Right atrium auricular region (tissue), 2 donors: ENCODE data around the gene TPSAB1. TPM values are rescaled to one million over a fixed set of nuclear protein-coding genes. Genes with fewer than 3 reads are reported as not detected.

Source experiments
- DNase-seq: peaks from one replicate; pipeline ENCODE4 v3.0.0-alpha.2; 2019; ENCODE audit warnings: low spot score
- H3K27ac ChIP-seq, 2 donors: fragments of 200-600 bp; sonication (generic); 1 replicate in 1 of 2; 2 replicates in 1 of 2; pipeline ENCODE4 v1.5.1; 2016 to 2019
- H3K27me3 ChIP-seq, 2 donors: fragments of 200-600 bp; sonication (generic); one replicate each; pipeline versions ENCODE4 v1.5.1 to v1.6.0; 2017 to 2019
- H3K36me3 ChIP-seq: fragments of 200-600 bp; sonication (generic); one replicate; pipeline ENCODE4 v1.5.1; 2016
- H3K4me1 ChIP-seq, 2 donors: fragments of 200-600 bp; sonication (generic); one replicate each; pipeline versions ENCODE4 v1.5.1 to v1.6.0; 2017 to 2019
- H3K4me3 ChIP-seq, 2 donors: fragments of 200-600 bp; sonication (generic); 1 replicate in 1 of 2; 2 replicates in 1 of 2; pipeline ENCODE4 v1.5.1; 2017 to 2019; ENCODE audit warnings: mild to moderate bottlenecking in 1 of 2, moderate library complexity in 1 of 2
- H3K9me3 ChIP-seq, 2 donors: fragments of 200-600 bp; sonication (generic); one replicate each; pipeline ENCODE4 v1.5.1; 2019
- CTCF ChIP-seq, 2 donors: fragments of 200-600 bp; sonication (generic); IDR thresholded peaks; one replicate each; pipeline ENCODE4 v1.5.1; 2019; ENCODE audit warnings: antibody characterized with exemption in 2 of 2
- total RNA-seq, 2 donors: library from RNA; depleted of rRNA; stranded (reverse); fragments of >200 nt; gene quantifications; one replicate each; pipeline ENCODE4 v1.1.0, GENCODE V29; 2016

TPSAB1 gene
- total RNA-seq, 2 donors from 2014 or later, result 2.6 to 8.9 TPM

GRCh38 chr16:1283996-1284616, 43.6 kb downstream of the TPSAB1 start:
- TF ChIP-seq CTCF (IDR thresholded peaks at IDR 0.05), result no peak
- H3K36me3 ChIP-seq, result no peaks in the 10 kb centered on the region
- H3K27ac ChIP-seq, result no peak overlapping the region
- no peak for DNase-seq
- no peaks in the 10 kb centered on the region for H3K9me3 ChIP-seq
- peaks cover 0 to 14% of the 10 kb centered on the region in 2 donors for H3K4me1 ChIP-seq
- H3K4me3 ChIP-seq, result no peak overlapping the region
- peaks cover 0 to 17% of the 10 kb centered on the region in 2 donors for H3K27me3 ChIP-seq

- H3K4me3 ChIP-seq, result no peak overlapping the region
- H3K4me1 ChIP-seq, result peaks cover 0 to 19% of the 10 kb centered on the region in 2 donors
- no peak for TF ChIP-seq CTCF (IDR thresholded peaks at IDR 0.05)
- no peaks in the 10 kb centered on the region for H3K36me3 ChIP-seq
- H3K27me3 ChIP-seq, result peaks cover 0 to 18% of the 10 kb centered on the region in 2 donors
- no peaks in the 10 kb centered on the region for H3K9me3 ChIP-seq
- no peak for DNase-seq
- no peak overlapping the region for H3K27ac ChIP-seq
These were observed 45.4 kb downstream of the TPSAB1 start for GRCh38 chr16:1285669-1286512.

- Histone ChIP-seq H3K36me3 (no peaks in the 10 kb centered on the region), H3K27me3 (peaks cover 0 to 18% of the 10 kb centered on the region in 2 donors)
These were observed 46.1 kb downstream of the TPSAB1 start for GRCh38 chr16:1286513-1287094.

GRCh38 chr16:1287982-1288670, 47.6 kb downstream of the TPSAB1 start:
- Histone ChIP-seq H3K36me3 (no peaks in the 10 kb centered on the region), H3K4me3 (no peak overlapping the region), H3K4me1 (peaks cover 0 to 19% of the 10 kb centered on the region in 2 donors), H3K27me3 (peaks cover 0 to 18% of the 10 kb centered on the region in 2 donors), H3K9me3 (no peaks in the 10 kb centered on the region), H3K27ac (no peak overlapping the region)
- TF ChIP-seq CTCF (IDR thresholded peaks at IDR 0.05), result no peak
- no peak for DNase-seq

More at GRCh38 chr16:1286513-1287094, 46.1 kb downstream of the TPSAB1 start:
- peaks cover 0 to 19% of the 10 kb centered on the region in 2 donors for H3K4me1 ChIP-seq
- no peaks in the 10 kb centered on the region for H3K9me3 ChIP-seq
- TF ChIP-seq CTCF (IDR thresholded peaks at IDR 0.05), result no peak
- H3K4me3 ChIP-seq, result no peak overlapping the region
- H3K27ac ChIP-seq, result no peak overlapping the region
- DNase-seq, result no peak

- no peaks in the 10 kb centered on the region for H3K9me3 ChIP-seq
- H3K27ac ChIP-seq, result no peak overlapping the region
- H3K27me3 ChIP-seq, result peaks cover 0 to 18% of the 10 kb centered on the region in 2 donors
- H3K4me3 ChIP-seq, result no peak overlapping the region
- no peak for DNase-seq
- peaks cover 0 to 19% of the 10 kb centered on the region in 2 donors for H3K4me1 ChIP-seq
- TF ChIP-seq CTCF (IDR thresholded peaks at IDR 0.05), result no peak
- no peaks in the 10 kb centered on the region for H3K36me3 ChIP-seq
These were observed 48.4 kb downstream of the TPSAB1 start for GRCh38 chr16:1288813-1289476.
